Breast epithelium (tissue), 3 donors: ENCODE data around the gene DMD.

ENCODE experiments used
- POLR2A ChIP-seq: fragments of 450-650 bp; IDR thresholded peaks from one replicate; pipeline ENCODE4 v1.6.1; 2016; ENCODE audit warnings: antibody characterized with exemption, mild to moderate bottlenecking, moderate library complexity
- POLR2AphosphoS5 ChIP-seq, 3 donors: sonication (generic); formaldehyde crosslinking; IDR thresholded peaks; one replicate each; pipeline ENCODE4 v1.6.1; 2017; ENCODE audit warnings: antibody characterized with exemption in 3 of 3

DNA sequence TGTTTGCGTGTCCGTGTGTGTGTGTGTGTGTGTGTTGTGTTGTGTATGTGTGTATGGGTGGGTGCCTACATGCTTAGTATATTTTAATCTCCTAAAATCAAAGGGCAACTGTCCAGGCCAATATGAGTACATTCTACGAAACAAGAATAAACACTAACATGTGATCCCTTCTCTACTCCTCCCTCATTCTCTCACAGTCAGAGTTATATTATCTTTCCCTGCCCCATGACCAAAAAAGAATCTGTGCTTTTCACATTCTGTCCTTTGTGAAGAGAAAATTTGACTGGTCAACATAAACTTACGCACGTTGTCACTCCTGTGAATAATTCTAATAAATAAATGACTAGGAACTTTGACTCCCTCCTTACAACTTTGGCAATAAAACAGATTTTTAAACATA is 532.9 kb downstream of the DMD start:
- no peak for TF ChIP-seq POLR2AphosphoS5 (IDR thresholded peaks at IDR 0.05)
- TF ChIP-seq POLR2A: no peak
